Measurements from ENCODE around the gene FTSJ1.
"Not testable (repeated sequence)": the region's sequence is repeated elsewhere in the genome, so short reads cannot be mapped to it uniquely, and the experiment has no call there.

Gene FTSJ1

GRCh38 chrX:48475774-48476577 is at the start of gene FTSJ1:
TSS of gene FTSJ1 (plus strand) at chrX:48476199. CDS start at chrX:48478048, 1,849 bp downstream.
- no peaks in the 10 kb centered on the region for H3K27me3 Mint-ChIP-seq

DNA sequence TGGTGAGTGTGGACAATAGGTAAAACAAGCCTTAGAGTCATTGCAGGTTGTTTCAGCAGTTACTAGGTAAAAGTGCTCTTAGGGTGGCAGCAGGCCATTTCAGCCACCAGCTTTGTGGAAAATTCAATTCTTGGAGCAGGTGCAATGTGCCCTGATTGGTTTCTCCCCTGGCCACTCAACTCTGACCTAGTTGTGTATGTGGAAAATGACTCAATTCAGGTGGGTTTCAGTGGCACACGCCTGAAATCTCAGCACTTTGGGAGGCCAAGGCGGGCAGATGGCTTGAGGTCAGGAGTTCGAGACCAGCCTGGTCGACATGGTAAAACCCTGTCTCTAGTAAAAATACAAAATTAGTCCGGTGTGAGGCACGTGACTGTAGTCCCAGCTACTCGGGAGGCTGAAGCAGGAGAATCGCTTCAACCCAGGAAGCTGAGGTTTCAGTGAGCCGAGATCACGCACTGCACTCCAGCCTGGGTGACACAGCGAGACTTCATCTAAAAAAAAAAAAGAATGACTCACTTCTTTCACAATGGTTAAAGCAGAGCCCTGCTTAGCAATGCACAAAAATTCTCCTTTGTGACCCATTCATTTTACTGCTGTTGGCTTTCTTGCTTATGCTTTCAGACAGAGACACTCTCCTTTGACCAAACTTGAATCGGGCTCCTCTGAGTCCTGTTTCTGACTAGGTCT is 48.8 kb upstream of the FTSJ1 start:
- H3K27ac Mint-ChIP-seq, H3K27me3 Mint-ChIP-seq, H3K4me1 Mint-ChIP-seq, H3K36me3 Mint-ChIP-seq, H3K9me3 Mint-ChIP-seq, H3K4me3 Mint-ChIP-seq: not testable (repeated sequence)

More at GRCh38 chrX:48475774-48476577, at the start of gene FTSJ1:
- H3K36me3 Mint-ChIP-seq: peaks cover 14% of the 10 kb centered on the region
- peak within 1 kb of the TSS; percentile 63 for H3K27ac Mint-ChIP-seq
- H3K4me1 Mint-ChIP-seq: peaks cover 27% of the 10 kb centered on the region
- H3K9me3 Mint-ChIP-seq: no peaks in the 10 kb centered on the region
- H3K4me3 Mint-ChIP-seq: peak within 1 kb of the TSS; percentile 96

GRCh38 chrX:48429606-48430005 is 46.4 kb upstream of the FTSJ1 start:
- not testable (repeated sequence) for H3K9me3 Mint-ChIP-seq, H3K27ac Mint-ChIP-seq, H3K4me3 Mint-ChIP-seq, H3K36me3 Mint-ChIP-seq, H3K27me3 Mint-ChIP-seq
- H3K4me1 Mint-ChIP-seq: peaks cover 10% of the 10 kb centered on the region

DNA sequence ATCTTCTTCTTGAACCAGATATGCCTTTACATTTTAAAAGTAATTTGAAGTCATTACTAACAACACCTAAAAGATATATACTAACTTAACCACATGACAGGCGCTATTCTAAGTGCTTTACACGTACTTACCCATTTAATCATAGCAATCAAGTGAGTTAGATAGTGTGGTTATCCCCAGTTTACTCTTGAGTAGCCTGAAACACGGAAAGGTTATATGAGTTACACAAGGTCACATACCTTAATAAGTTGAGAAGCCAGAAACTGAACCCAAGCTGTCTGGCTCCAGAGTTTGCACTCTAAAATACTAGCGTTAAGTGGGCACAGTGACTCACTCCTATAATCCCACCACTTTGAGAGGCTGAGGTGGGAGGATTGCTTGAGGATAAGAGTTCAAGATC is 45.8 kb upstream of the FTSJ1 start:
- not testable (repeated sequence) for H3K27ac Mint-ChIP-seq, H3K9me3 Mint-ChIP-seq, H3K36me3 Mint-ChIP-seq, H3K27me3 Mint-ChIP-seq, H3K4me3 Mint-ChIP-seq
- H3K4me1 Mint-ChIP-seq: peaks cover 10% of the 10 kb centered on the region

DNA sequence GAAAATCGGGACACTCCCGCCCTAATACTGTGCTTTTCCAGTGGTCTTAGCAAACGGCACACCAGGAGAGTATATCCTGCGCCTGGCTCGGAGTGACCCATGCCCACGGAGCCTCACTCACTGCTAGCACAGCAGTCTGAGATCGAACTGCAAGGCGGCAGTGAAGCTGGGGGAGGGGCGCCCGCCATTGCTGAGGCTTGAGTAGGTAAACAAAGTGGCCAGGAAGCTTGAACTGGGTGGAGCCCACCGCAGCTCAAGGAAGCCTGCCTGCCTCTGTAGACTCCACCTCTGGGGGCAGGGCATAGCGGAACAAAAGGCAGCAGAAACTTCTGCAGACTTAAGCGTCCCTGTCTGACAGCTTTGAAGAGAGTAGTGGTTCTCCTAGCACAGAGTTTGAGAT is 42.3 kb upstream of the FTSJ1 start:
- H3K4me3 Mint-ChIP-seq, H3K4me1 Mint-ChIP-seq, H3K27me3 Mint-ChIP-seq, H3K27ac Mint-ChIP-seq, H3K9me3 Mint-ChIP-seq, H3K36me3 Mint-ChIP-seq: not testable (repeated sequence)

GRCh38 chrX:48447201-48447600 is 28.8 kb upstream of the FTSJ1 start:
- not testable (repeated sequence) for H3K27me3 Mint-ChIP-seq, H3K4me1 Mint-ChIP-seq, H3K27ac Mint-ChIP-seq, H3K9me3 Mint-ChIP-seq, H3K4me3 Mint-ChIP-seq, H3K36me3 Mint-ChIP-seq

- H3K9me3 Mint-ChIP-seq: no peaks in the 10 kb centered on the region
- H3K4me1 Mint-ChIP-seq: no peaks in the 10 kb centered on the region
- no peaks in the 10 kb centered on the region for H3K27me3 Mint-ChIP-seq
- H3K36me3 Mint-ChIP-seq: no peaks in the 10 kb centered on the region
- H3K27ac Mint-ChIP-seq: no peak overlapping the region
- H3K4me3 Mint-ChIP-seq: no peak overlapping the region
These were observed 25.9 kb upstream of the FTSJ1 start for GRCh38 chrX:48450076-48450475.

DNA sequence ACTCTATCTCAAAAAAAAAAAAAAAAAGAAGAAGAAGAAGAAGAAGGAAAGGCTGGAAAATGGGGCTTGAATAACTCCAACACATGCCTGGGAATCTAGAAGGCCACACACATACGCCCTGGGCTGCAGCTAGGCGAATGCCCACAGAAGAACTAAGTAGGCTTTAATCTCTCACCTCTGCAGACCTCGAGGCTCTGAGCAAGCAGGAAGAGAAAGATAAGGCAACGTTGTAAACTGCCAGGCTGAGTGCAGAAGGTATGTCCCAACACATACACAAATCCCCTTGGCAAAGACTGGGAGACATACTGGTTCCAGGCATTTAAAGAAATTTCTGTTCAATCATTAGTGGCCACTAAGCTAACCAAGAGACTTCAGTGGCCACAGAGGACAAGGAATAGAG is 24.3 kb upstream of the FTSJ1 start:
- Mint-ChIP-seq H3K36me3 (no peaks in the 10 kb centered on the region), H3K9me3 (no peaks in the 10 kb centered on the region), H3K27ac (no peak overlapping the region), H3K27me3 (no peaks in the 10 kb centered on the region), H3K4me1 (no peaks in the 10 kb centered on the region), H3K4me3 (no peak overlapping the region)

DNA sequence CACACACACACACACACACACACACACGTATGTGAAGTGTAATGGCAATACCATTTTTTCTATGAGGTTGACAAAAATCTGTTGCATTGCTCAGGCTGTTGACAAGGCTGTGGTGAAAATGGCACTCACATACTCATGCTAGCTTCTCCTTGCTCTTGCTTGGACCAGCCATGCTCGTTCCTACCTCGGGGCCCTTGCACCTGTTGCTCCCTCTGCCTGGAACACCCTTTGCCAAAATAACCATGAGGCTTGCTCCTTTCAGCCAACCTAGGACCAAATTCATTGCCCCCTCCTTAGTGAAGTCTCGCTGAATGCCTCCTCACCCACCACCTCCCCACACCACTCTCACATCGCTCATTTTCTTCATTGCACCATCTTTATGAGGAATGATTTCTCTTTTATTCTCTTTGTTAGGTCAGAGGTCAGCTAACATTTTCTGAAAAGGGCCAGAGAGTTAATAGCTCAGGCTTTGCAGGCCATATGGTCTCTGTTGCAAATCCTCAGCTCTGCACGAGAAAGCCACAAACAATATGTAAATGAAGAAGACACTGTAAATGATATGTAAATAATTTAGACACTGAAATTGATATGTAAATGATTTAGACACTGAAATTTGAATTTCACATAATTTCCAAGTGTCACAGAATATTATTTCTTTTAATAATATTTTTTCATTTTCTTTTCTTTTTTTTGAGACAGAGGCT is 19.2 kb upstream of the FTSJ1 start:
- Mint-ChIP-seq H3K9me3 (no peaks in the 10 kb centered on the region), H3K27me3 (no peaks in the 10 kb centered on the region), H3K36me3 (peaks cover 10% of the 10 kb centered on the region), H3K27ac (peak overlapping the region; percentile 17), H3K4me1 (peaks cover 7% of the 10 kb centered on the region), H3K4me3 (no peak overlapping the region)

DNA sequence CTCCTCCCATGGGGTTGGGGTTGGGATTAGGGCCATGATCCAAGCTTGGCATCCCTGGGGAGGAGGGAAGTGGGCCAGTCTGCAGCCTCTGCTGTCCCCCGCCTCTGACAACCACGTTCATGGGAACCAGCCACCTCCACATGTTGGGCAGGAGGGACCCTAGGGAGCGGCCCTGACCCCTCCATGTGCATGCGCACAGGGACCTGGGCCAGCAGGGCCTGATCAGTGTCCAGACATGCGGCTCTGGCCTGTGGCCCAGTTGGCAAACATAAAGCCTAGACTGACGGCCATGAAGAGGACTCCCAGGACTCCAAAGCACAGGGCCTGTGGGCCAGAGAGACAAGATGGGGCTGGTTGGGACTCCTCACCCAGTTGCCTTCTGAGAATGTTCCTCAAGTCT is 17.3 kb upstream of the FTSJ1 start:
- no peak overlapping the region for H3K4me3 Mint-ChIP-seq
- no peaks in the 10 kb centered on the region for H3K9me3 Mint-ChIP-seq
- H3K36me3 Mint-ChIP-seq: peaks cover 14% of the 10 kb centered on the region
- H3K27me3 Mint-ChIP-seq: no peaks in the 10 kb centered on the region
- peaks cover 7% of the 10 kb centered on the region for H3K4me1 Mint-ChIP-seq
- H3K27ac Mint-ChIP-seq: no peak overlapping the region

DNA sequence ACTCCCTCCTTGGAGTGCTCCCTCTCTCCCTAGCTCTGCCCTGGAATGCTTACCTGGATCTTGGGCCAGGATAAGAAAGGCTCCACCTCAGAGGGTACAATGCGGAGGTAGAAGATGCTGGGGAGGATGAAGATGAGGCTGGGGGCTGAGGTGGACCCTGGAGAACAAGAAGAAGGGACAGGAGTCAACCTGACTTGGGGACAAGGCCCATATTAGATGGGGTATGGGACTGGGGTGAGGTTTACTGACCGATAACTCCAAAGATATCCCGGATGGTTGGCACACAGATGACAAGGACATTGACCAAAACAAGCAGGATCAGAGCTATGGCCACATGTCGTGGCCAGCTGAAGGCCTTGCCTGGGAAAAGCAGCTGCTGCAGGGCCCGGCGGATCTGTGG is 16.5 kb upstream of the FTSJ1 start:
- Mint-ChIP-seq H3K4me3 (no peak overlapping the region), H3K4me1 (peaks cover 14% of the 10 kb centered on the region), H3K27me3 (no peaks in the 10 kb centered on the region), H3K36me3 (peaks cover 18% of the 10 kb centered on the region), H3K9me3 (no peaks in the 10 kb centered on the region), H3K27ac (no peak overlapping the region)

DNA sequence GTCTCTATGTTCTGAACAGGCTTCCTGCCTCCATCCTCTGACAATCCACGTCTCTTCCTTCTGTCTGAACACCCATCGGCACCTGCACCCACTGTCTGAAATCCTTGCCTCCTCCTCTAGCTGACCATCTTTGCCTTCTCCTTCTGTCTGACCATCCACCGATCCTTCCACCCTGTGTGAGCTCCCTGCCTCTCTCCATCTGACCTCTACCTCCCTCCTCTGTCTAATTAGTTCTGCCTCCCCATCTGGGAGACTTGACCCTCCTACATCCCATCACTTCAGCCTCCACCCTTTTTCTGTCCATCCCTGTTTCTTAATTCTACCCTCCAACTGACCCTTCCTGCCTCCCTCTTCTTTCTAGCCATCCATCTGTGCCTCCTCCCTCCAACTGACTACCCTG is 16.0 kb upstream of the FTSJ1 start:
- no peaks in the 10 kb centered on the region for H3K27me3 Mint-ChIP-seq
- H3K27ac Mint-ChIP-seq: no peak overlapping the region
- H3K4me3 Mint-ChIP-seq: no peak overlapping the region
- peaks cover 16% of the 10 kb centered on the region for H3K4me1 Mint-ChIP-seq
- H3K36me3 Mint-ChIP-seq: peaks cover 19% of the 10 kb centered on the region
- H3K9me3 Mint-ChIP-seq: no peaks in the 10 kb centered on the region

- Mint-ChIP-seq H3K9me3 (no peaks in the 10 kb centered on the region), H3K27ac (no peak overlapping the region), H3K4me3 (no peak overlapping the region), H3K36me3 (peaks cover 24% of the 10 kb centered on the region), H3K4me1 (peaks cover 22% of the 10 kb centered on the region), H3K27me3 (no peaks in the 10 kb centered on the region)
These were observed 15.4 kb upstream of the FTSJ1 start for GRCh38 chrX:48460606-48461005.

- peaks cover 30% of the 10 kb centered on the region for H3K36me3 Mint-ChIP-seq
- peaks cover 29% of the 10 kb centered on the region for H3K4me1 Mint-ChIP-seq
- no peak overlapping the region for H3K4me3 Mint-ChIP-seq
- no peaks in the 10 kb centered on the region for H3K9me3 Mint-ChIP-seq
- H3K27ac Mint-ChIP-seq: no peak overlapping the region
- H3K27me3 Mint-ChIP-seq: no peaks in the 10 kb centered on the region
These were observed 14.2 kb upstream of the FTSJ1 start for GRCh38 chrX:48461830-48462229.

- H3K36me3 Mint-ChIP-seq: peaks cover 26% of the 10 kb centered on the region
- H3K4me1 Mint-ChIP-seq: peaks cover 38% of the 10 kb centered on the region
- H3K4me3 Mint-ChIP-seq: peak overlapping the region; percentile 73
- no peaks in the 10 kb centered on the region for H3K27me3 Mint-ChIP-seq
- H3K27ac Mint-ChIP-seq: no peak overlapping the region
- H3K9me3 Mint-ChIP-seq: no peaks in the 10 kb centered on the region
These were observed 10.6 kb upstream of the FTSJ1 start for GRCh38 chrX:48465336-48465933.

DNA sequence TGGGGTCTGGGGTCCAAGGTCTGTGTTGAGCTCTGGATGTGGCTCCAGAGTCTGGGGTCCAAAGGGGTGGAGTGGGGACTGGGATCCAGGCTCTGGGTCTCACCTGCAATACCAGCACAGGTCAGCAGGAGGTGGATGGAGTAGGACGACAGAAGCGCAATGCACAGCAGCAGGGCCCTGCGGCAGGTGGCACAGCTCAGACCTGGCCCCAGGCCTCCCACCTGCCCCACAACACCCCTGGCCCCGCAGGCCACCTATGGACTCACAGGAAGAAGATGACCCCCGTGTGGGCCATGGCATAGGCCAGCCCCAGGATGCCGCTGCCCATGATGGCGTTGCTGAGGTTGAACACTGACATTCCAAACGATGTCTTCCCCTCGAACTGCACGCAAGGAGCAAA is 9.3 kb upstream of the FTSJ1 start:
- H3K9me3 Mint-ChIP-seq: no peaks in the 10 kb centered on the region
- H3K4me1 Mint-ChIP-seq: peaks cover 35% of the 10 kb centered on the region
- peak overlapping the region; percentile 95 for H3K4me3 Mint-ChIP-seq
- peaks cover 24% of the 10 kb centered on the region for H3K36me3 Mint-ChIP-seq
- no peak overlapping the region for H3K27ac Mint-ChIP-seq
- H3K27me3 Mint-ChIP-seq: no peaks in the 10 kb centered on the region

All from activated naive CD4-positive, alpha-beta T cell treated with anti-CD3 and anti-CD28 coated beads, Interleukin-2, amount 50 U/mL, for 24 hours (primary cell).